ENCODE results near the gene SWSAP1. TPM values are rescaled to one million over a fixed set of nuclear protein-coding genes. Genes with fewer than 3 reads are reported as not detected.
"Not testable (repeated sequence)": the region's sequence is repeated elsewhere in the genome, so short reads cannot be mapped to it uniquely, and the experiment has no call there.

The SWSAP1 gene
- total and polyA plus RNA-seq, 5 donors from 2014 or later = 3.0 to 8.4 (median 6.5) TPM

GRCh38 chr19:11377756-11378155 is 3.3 kb downstream of the SWSAP1 start:
- H3K4me1 ChIP-seq (ENCODE audit: control insufficient read depth, insufficient read depth, low read length, poor library complexity, severe bottlenecking) = peaks cover 63% of the 10 kb centered on the region
- no peaks in the 10 kb centered on the region for H3K9me3 Mint-ChIP-seq
- H3K27ac Mint-ChIP-seq = peak overlapping the region in 1 of 3 donors; percentile 62
- no peaks in the 10 kb centered on the region for H3K27me3 ChIP-seq (ENCODE audit: control insufficient read depth, insufficient read depth, low read length)
- no peak for ATAC-seq (ENCODE audit: low read depth in 2 of 2)
- H3K36me3 ChIP-seq (ENCODE audit: control insufficient read depth, insufficient read depth, low read length) = peaks cover 5% of the 10 kb centered on the region
- no peak overlapping the region for H3K4me3 ChIP-seq (ENCODE audit: low read depth, low read length)
- no peak overlapping the region for H3K27ac ChIP-seq (ENCODE audit: insufficient read depth, low read length, poor library complexity, severe bottlenecking)
- peaks cover 12% of the 10 kb centered on the region for H3K27me3 Mint-ChIP-seq
- H3K4me1 Mint-ChIP-seq = peaks cover 5 to 50% (median 27%) of the 10 kb centered on the region in 4 donors
- no peaks in the 10 kb centered on the region for H3K9me3 ChIP-seq (ENCODE audit: control insufficient read depth in 2 of 2, low read length in 2 of 2)
- no peak for DNase-seq
- H3K4me3 Mint-ChIP-seq = peak overlapping the region in 1 of 4 donors; percentile 76
- peaks cover 6% of the 10 kb centered on the region for H3K36me3 Mint-ChIP-seq

GRCh38 chr19:11378319-11379189 is 4.1 kb downstream of the SWSAP1 start:
- H3K4me1 ChIP-seq (ENCODE audit: control insufficient read depth, insufficient read depth, low read length, poor library complexity, severe bottlenecking) = peaks cover 71% of the 10 kb centered on the region

GRCh38 chr19:11379269-11379845 is 4.9 kb downstream of the SWSAP1 start:
- peaks cover 12% of the 10 kb centered on the region for H3K27me3 Mint-ChIP-seq
- not testable (repeated sequence) for H3K4me3 ChIP-seq (ENCODE audit: low read depth, low read length); H3K27me3 ChIP-seq (ENCODE audit: control insufficient read depth, insufficient read depth, low read length); H3K36me3 ChIP-seq (ENCODE audit: control insufficient read depth, insufficient read depth, low read length); H3K36me3 Mint-ChIP-seq; H3K9me3 ChIP-seq (ENCODE audit: control insufficient read depth in 2 of 2, low read length in 2 of 2); H3K9me3 Mint-ChIP-seq; H3K27ac ChIP-seq (ENCODE audit: insufficient read depth, low read length, poor library complexity, severe bottlenecking); ATAC-seq (ENCODE audit: low read depth in 2 of 2); DNase-seq
- H3K27ac Mint-ChIP-seq = peak overlapping the region in 2 of 3 donors; percentile 36 to 99
- peaks cover 68% of the 10 kb centered on the region for H3K4me1 ChIP-seq (ENCODE audit: control insufficient read depth, insufficient read depth, low read length, poor library complexity, severe bottlenecking)
- peaks cover 5 to 50% (median 26%) of the 10 kb centered on the region in 4 donors for H3K4me1 Mint-ChIP-seq
- peak overlapping the region in 2 of 4 donors; percentile 15 to 84 for H3K4me3 Mint-ChIP-seq

More at GRCh38 chr19:11378319-11379189, 4.1 kb downstream of the SWSAP1 start:
- H3K4me3 ChIP-seq (ENCODE audit: low read depth, low read length) = no peak overlapping the region
- peaks cover 12% of the 10 kb centered on the region for H3K27me3 Mint-ChIP-seq
- no peaks in the 10 kb centered on the region for H3K9me3 Mint-ChIP-seq
- H3K36me3 ChIP-seq (ENCODE audit: control insufficient read depth, insufficient read depth, low read length) = peaks cover 5% of the 10 kb centered on the region
- no peak overlapping the region for H3K27ac ChIP-seq (ENCODE audit: insufficient read depth, low read length, poor library complexity, severe bottlenecking)
- peak overlapping the region in 2 of 3 donors; percentile 20 to 62 for H3K27ac Mint-ChIP-seq
- DNase-seq (no peak), ATAC-seq (ENCODE audit: low read depth in 2 of 2) (no peak)
- H3K4me1 Mint-ChIP-seq = peaks cover 5 to 50% (median 26%) of the 10 kb centered on the region in 4 donors
- H3K36me3 Mint-ChIP-seq = peaks cover 6% of the 10 kb centered on the region
- no peaks in the 10 kb centered on the region for H3K27me3 ChIP-seq (ENCODE audit: control insufficient read depth, insufficient read depth, low read length)
- H3K9me3 ChIP-seq (ENCODE audit: control insufficient read depth in 2 of 2, low read length in 2 of 2) = no peaks in the 10 kb centered on the region
- H3K4me3 Mint-ChIP-seq = peak overlapping the region in 3 of 4 donors; percentile 7 to 61 (median 50)

- Mint-ChIP-seq H3K36me3 (peaks cover 6% of the 10 kb centered on the region), H3K27ac (peak overlapping the region; percentile 99 to 100 (median 99)), H3K4me3 (peak overlapping the region; percentile 84 to 98 (median 94)), H3K9me3 (no peaks in the 10 kb centered on the region), H3K4me1 (peaks cover 5 to 54% (median 27%) of the 10 kb centered on the region in 4 donors), H3K27me3 (peaks cover 18% of the 10 kb centered on the region)
- Histone ChIP-seq H3K4me1 (ENCODE audit: control insufficient read depth, insufficient read depth, low read length, poor library complexity, severe bottlenecking) (peaks cover 68% of the 10 kb centered on the region), H3K9me3 (ENCODE audit: control insufficient read depth in 2 of 2, low read length in 2 of 2) (no peaks in the 10 kb centered on the region), H3K36me3 (ENCODE audit: control insufficient read depth, insufficient read depth, low read length) (peaks cover 5% of the 10 kb centered on the region), H3K4me3 (ENCODE audit: low read depth, low read length) (peak overlapping the region; percentile 88), H3K27me3 (ENCODE audit: control insufficient read depth, insufficient read depth, low read length) (no peaks in the 10 kb centered on the region), H3K27ac (ENCODE audit: insufficient read depth, low read length, poor library complexity, severe bottlenecking) (peak overlapping the region; percentile 95)
- DNase-seq (no peak), ATAC-seq (ENCODE audit: low read depth in 2 of 2) (no peak)
Measured at GRCh38 chr19:11379857-11380350, 5.4 kb downstream of the SWSAP1 start.

- H3K27ac Mint-ChIP-seq = peak overlapping the region; percentile 99 to 100 (median 99)
- H3K9me3 Mint-ChIP-seq = no peaks in the 10 kb centered on the region
- peaks cover 5% of the 10 kb centered on the region for H3K36me3 ChIP-seq (ENCODE audit: control insufficient read depth, insufficient read depth, low read length)
- no peaks in the 10 kb centered on the region for H3K27me3 ChIP-seq (ENCODE audit: control insufficient read depth, insufficient read depth, low read length)
- ATAC-seq (ENCODE audit: low read depth in 2 of 2) (peak; percentile 87 to 90), DNase-seq (peak; percentile 95 to 99 (median 99))
- H3K4me1 ChIP-seq (ENCODE audit: control insufficient read depth, insufficient read depth, low read length, poor library complexity, severe bottlenecking) = peaks cover 59% of the 10 kb centered on the region
- H3K36me3 Mint-ChIP-seq = peaks cover 6% of the 10 kb centered on the region
- peak overlapping the region; percentile 84 to 98 (median 94) for H3K4me3 Mint-ChIP-seq
- peaks cover 5 to 54% (median 26%) of the 10 kb centered on the region in 4 donors for H3K4me1 Mint-ChIP-seq
- peak overlapping the region; percentile 88 for H3K4me3 ChIP-seq (ENCODE audit: low read depth, low read length)
- H3K27me3 Mint-ChIP-seq = peaks cover 19% of the 10 kb centered on the region
- no peaks in the 10 kb centered on the region for H3K9me3 ChIP-seq (ENCODE audit: control insufficient read depth in 2 of 2, low read length in 2 of 2)
- H3K27ac ChIP-seq (ENCODE audit: insufficient read depth, low read length, poor library complexity, severe bottlenecking) = peak overlapping the region; percentile 95
Measured at GRCh38 chr19:11380653-11381537, 6.4 kb downstream of the SWSAP1 start.

- H3K4me1 Mint-ChIP-seq = peaks cover 5 to 49% (median 23%) of the 10 kb centered on the region in 4 donors
- ATAC-seq (ENCODE audit: low read depth in 2 of 2) = no peak
Measured at GRCh38 chr19:11382898-11383705, 8.6 kb downstream of the SWSAP1 start.

More at GRCh38 chr19:11382898-11383705, 8.6 kb downstream of the SWSAP1 start:
- H3K9me3 Mint-ChIP-seq = no peaks in the 10 kb centered on the region
- H3K9me3 ChIP-seq (ENCODE audit: control insufficient read depth in 2 of 2, low read length in 2 of 2) = no peaks in the 10 kb centered on the region
- peaks cover under 1% of the 10 kb centered on the region for H3K36me3 ChIP-seq (ENCODE audit: control insufficient read depth, insufficient read depth, low read length)
- H3K27ac Mint-ChIP-seq = peak overlapping the region in 1 of 3 donors; percentile 99
- no peaks in the 10 kb centered on the region for H3K36me3 Mint-ChIP-seq
- no peaks in the 10 kb centered on the region for H3K27me3 ChIP-seq (ENCODE audit: control insufficient read depth, insufficient read depth, low read length)
- H3K27me3 Mint-ChIP-seq = peaks cover 19% of the 10 kb centered on the region
- DNase-seq = peak; percentile 23 to 52 (median 31)
- peak overlapping the region; percentile 68 to 75 (median 71) for H3K4me3 Mint-ChIP-seq
- no peak overlapping the region for H3K27ac ChIP-seq (ENCODE audit: insufficient read depth, low read length, poor library complexity, severe bottlenecking)
- peaks cover 43% of the 10 kb centered on the region for H3K4me1 ChIP-seq (ENCODE audit: control insufficient read depth, insufficient read depth, low read length, poor library complexity, severe bottlenecking)
- no peak overlapping the region for H3K4me3 ChIP-seq (ENCODE audit: low read depth, low read length)

Data from CD4-positive, CD25-positive, alpha-beta regulatory T cell (primary cell).